GM13977 (cell line): ENCODE measurements around the gene RASGRP3.
A peak's percentile ranks its signal among the peaks of the same experiment; 100 is the strongest.

Source experiments
- DNase-seq: peaks from one replicate; pipeline ENCODE4 v3.0.0; 2012; ENCODE audit warnings: low spot score
- CTCF ChIP-seq: IDR thresholded peaks from 2 replicates; pipeline ENCODE4 v1.5.1; 2012; ENCODE audit warnings: mild to moderate bottlenecking, control low read depth; ENCODE audit not compliant: insufficient read depth; ENCODE audit errors: extremely low read depth, missing control alignments
- in situ Hi-C: fragments of 300-500 bp; cut with MboI; formaldehyde crosslinking; loops from one replicate; pipeline ENCODE4 v1.12.0; 2022; ENCODE audit warnings: low sequenced_read_pairs, low pct_unique_long_range_greater_than_20kb, mixed read lengths, inconsistent platforms; ENCODE audit not compliant: unreplicated experiment

Gene RASGRP3

GRCh38 chr2:33583194-33583938 is 106.9 kb downstream of the RASGRP3 start:
- DNase-seq, result peak; percentile 27
- in situ Hi-C loops, result loop anchor here (25.0 kb wide), 1 partner anchor 796 kb away; no protein-coding TSS in a partner anchor
- TF ChIP-seq CTCF, result peak; percentile 82

- in situ Hi-C loops, result loop anchor here (25.0 kb wide), 1 partner anchor 799 kb away; no protein-coding TSS in a partner anchor
- DNase-seq, result no peak
- no peak for TF ChIP-seq CTCF
Measured at GRCh38 chr2:33586766-33587165, 110.3 kb downstream of the RASGRP3 start.

- no peak for DNase-seq
- no peak for TF ChIP-seq CTCF
- in situ Hi-C loops, result loop anchor here (25.0 kb wide), 1 partner anchor 801 kb away; no protein-coding TSS in a partner anchor
Measured at GRCh38 chr2:33588232-33588631, 111.8 kb downstream of the RASGRP3 start.

GRCh38 chr2:33589444-33589843 is 113.0 kb downstream of the RASGRP3 start:
- no peak for DNase-seq
- in situ Hi-C loops, result loop anchor here (25.0 kb wide), 1 partner anchor 802 kb away; no protein-coding TSS in a partner anchor
- TF ChIP-seq CTCF, result no peak

GRCh38 chr2:33595385-33595784 is 118.9 kb downstream of the RASGRP3 start:
- DNase-seq, result no peak
- no peak for TF ChIP-seq CTCF
- in situ Hi-C loops, result loop anchor here (25.0 kb wide), 1 partner anchor 808 kb away; no protein-coding TSS in a partner anchor

GRCh38 chr2:33597026-33597425 is 120.6 kb downstream of the RASGRP3 start:
- TF ChIP-seq CTCF, result no peak
- no peak for DNase-seq
- in situ Hi-C loops, result loop anchor here (25.0 kb wide), 1 partner anchor 810 kb away; no protein-coding TSS in a partner anchor
